ENCODE results near the gene NCR3LG1.

DNA sequence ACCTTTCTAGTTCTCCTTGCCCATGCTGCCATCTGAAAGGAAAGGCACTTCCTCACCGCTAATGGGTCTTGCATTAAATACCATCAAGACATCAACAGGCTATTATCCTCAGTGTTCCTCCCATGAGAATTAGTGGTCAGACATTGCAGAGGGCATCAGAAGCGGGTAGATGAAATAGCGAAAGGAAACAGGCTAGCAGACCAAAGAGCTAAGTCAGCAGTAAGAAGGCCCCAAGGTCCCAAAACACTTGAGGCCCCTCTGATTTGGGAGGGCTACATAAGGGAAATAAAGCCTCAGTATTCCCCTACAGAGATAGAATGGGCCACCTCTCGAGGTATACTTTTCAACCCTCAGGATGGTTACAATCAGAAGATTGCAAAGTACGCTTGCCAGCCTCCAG is 23.9 kb downstream of the NCR3LG1 start:
- TF ChIP-seq POLR2AphosphoS5 (IDR thresholded peaks at IDR 0.05; ENCODE audit: borderline replicate concordance, low read depth, low read length) (no peak), FOXP2 (optimal IDR thresholded peaks at IDR 0.05; ENCODE audit: control extremely low read depth, extremely low read length, insufficient read depth) (no peak)

Measured in SK-N-MC (cell line).